Measurements from ENCODE around the gene CCND2. TPM values are rescaled to one million over a fixed set of nuclear protein-coding genes. Genes with fewer than 3 reads are reported as not detected.

The CCND2 gene
- total RNA-seq, 1 experiment from 2014 or later = not detected

DNA sequence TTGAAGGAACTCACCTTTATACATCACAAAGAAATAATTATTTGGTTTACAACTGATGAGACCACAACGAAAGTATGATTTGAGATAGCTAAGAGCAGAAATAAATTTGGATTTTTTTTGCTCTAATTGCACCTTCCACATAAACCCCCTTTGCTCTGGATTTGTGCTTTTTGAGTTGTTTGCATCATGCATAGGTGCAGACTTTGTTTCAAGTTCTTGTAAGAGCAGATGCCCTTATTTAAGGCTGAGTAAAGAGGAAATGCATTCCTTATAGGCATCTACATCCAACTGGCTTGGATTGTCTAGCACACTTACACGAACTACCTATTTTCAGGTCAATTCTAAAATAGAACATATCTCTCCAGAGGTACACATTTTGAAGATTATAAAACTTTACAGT is 6.6 kb upstream of the CCND2 start:
- intact Hi-C loops (cut with micrococcal nuclease) = no loop called here
- no peaks in the 10 kb centered on the region for H3F3A ChIP-seq (ENCODE audit: low read length, unreplicated experiment)
- no peaks in the 10 kb centered on the region for H3K36me3 ChIP-seq (ENCODE audit: low read depth, low read length)
- no peaks in the 10 kb centered on the region for H4K20me1 ChIP-seq (ENCODE audit: low read length)
- H3K9me2 ChIP-seq (replicated peaks; ENCODE audit: low read length) = no peaks in the 10 kb centered on the region
- BruUV-seq (replicated peaks) = no TSS peak
- H3K79me2 ChIP-seq (ENCODE audit: low read length) = no peaks in the 10 kb centered on the region
- H3K4me2 ChIP-seq (ENCODE audit: low read length) = no peak overlapping the region
- DNase-seq (no peak), ATAC-seq (no peak)
- no peak overlapping the region for H3K27ac ChIP-seq (ENCODE audit: low read length)
- H2AFZ ChIP-seq (ENCODE audit: low read length) = no peak overlapping the region
- no peak overlapping the region for H3K4me3 ChIP-seq (ENCODE audit: low read length)
- ChIA-PET CTCF (no interaction called here), POLR2A (ENCODE audit: unreplicated experiment) (no interaction called here)
- H3K9ac ChIP-seq (ENCODE audit: low read length) = no peak overlapping the region
- TF ChIP-seq EZH2phosphoT487 (IDR thresholded peaks at IDR 0.05; ENCODE audit: borderline replicate concordance, low read length) = no peak
- H3K9me3 ChIP-seq (ENCODE audit: low read length) = no peaks in the 10 kb centered on the region
- H3K4me1 ChIP-seq (ENCODE audit: insufficient read depth, low read length) = no peaks in the 10 kb centered on the region
- H3K27me3 ChIP-seq (ENCODE audit: low read length) = peaks cover 87% of the 10 kb centered on the region

DNA sequence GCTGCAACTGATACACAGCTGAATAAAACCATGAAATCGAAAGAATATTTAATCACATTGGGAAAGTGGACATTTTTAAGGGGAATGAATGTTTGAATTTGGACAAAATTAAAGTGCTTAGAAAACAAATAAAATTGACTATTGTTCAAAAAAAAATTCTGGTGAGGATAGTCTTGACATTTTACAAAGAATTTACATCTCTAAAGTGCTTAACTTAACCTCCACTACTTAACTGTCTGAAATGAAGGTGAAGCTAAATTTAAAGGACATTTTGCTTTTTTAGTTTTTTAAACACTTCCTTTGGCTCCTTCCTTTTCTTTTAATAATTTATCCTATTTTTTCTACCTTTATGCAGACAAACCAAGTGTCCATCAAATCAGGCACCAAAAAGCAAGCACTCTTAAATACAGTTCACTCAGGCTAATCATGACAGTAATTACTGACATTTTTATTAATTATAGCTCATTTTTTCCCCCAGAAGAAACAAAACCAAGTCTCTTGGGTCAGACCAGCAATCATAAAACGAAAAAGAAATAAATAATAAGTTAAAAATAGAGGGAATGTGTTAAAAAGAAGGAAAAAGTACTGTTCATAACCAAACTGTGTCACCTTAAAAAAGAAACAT is 5.7 kb upstream of the CCND2 start:
- no peak for DNase-seq
- Histone ChIP-seq H3F3A (ENCODE audit: low read length, unreplicated experiment) (no peaks in the 10 kb centered on the region), H3K9me2 (replicated peaks; ENCODE audit: low read length) (no peaks in the 10 kb centered on the region), H3K9ac (ENCODE audit: low read length) (no peak overlapping the region), H3K79me2 (ENCODE audit: low read length) (no peaks in the 10 kb centered on the region), H3K9me3 (ENCODE audit: low read length) (no peaks in the 10 kb centered on the region), H3K27me3 (ENCODE audit: low read length) (peaks cover 87% of the 10 kb centered on the region), H4K20me1 (ENCODE audit: low read length) (no peaks in the 10 kb centered on the region), H2AFZ (ENCODE audit: low read length) (no peak overlapping the region), H3K4me3 (ENCODE audit: low read length) (no peak overlapping the region), H3K4me2 (ENCODE audit: low read length) (no peak overlapping the region), H3K36me3 (ENCODE audit: low read depth, low read length) (no peaks in the 10 kb centered on the region), H3K4me1 (ENCODE audit: insufficient read depth, low read length) (no peaks in the 10 kb centered on the region), H3K27ac (ENCODE audit: low read length) (no peak overlapping the region)
- ATAC-seq = no peak
- CTCF ChIA-PET = no interaction called here
- BruUV-seq (replicated peaks) = no TSS peak
- TF ChIP-seq EZH2phosphoT487 (IDR thresholded peaks at IDR 0.05; ENCODE audit: borderline replicate concordance, low read length) (no peak; the same call in 1 of the 2 replicates), EZH2 (IDR thresholded peaks at IDR 0.05; ENCODE audit: low read length, unreplicated experiment) (no peak)
- TF ChIP-seq, protein P1, sequence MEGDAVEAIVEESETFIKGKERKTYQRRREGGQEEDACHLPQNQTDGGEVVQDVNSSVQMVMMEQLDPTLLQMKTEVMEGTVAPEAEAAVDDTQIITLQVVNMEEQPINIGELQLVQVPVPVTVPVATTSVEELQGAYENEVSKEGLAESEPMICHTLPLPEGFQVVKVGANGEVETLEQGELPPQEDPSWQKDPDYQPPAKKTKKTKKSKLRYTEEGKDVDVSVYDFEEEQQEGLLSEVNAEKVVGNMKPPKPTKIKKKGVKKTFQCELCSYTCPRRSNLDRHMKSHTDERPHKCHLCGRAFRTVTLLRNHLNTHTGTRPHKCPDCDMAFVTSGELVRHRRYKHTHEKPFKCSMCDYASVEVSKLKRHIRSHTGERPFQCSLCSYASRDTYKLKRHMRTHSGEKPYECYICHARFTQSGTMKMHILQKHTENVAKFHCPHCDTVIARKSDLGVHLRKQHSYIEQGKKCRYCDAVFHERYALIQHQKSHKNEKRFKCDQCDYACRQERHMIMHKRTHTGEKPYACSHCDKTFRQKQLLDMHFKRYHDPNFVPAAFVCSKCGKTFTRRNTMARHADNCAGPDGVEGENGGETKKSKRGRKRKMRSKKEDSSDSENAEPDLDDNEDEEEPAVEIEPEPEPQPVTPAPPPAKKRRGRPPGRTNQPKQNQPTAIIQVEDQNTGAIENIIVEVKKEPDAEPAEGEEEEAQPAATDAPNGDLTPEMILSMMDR (conservative IDR thresholded peaks at IDR 0.05; ENCODE audit: low read depth, low read length) = no peak
- intact Hi-C loops (cut with micrococcal nuclease) = no loop called here
- POLR2A ChIA-PET (ENCODE audit: unreplicated experiment) = no interaction called here

DNA sequence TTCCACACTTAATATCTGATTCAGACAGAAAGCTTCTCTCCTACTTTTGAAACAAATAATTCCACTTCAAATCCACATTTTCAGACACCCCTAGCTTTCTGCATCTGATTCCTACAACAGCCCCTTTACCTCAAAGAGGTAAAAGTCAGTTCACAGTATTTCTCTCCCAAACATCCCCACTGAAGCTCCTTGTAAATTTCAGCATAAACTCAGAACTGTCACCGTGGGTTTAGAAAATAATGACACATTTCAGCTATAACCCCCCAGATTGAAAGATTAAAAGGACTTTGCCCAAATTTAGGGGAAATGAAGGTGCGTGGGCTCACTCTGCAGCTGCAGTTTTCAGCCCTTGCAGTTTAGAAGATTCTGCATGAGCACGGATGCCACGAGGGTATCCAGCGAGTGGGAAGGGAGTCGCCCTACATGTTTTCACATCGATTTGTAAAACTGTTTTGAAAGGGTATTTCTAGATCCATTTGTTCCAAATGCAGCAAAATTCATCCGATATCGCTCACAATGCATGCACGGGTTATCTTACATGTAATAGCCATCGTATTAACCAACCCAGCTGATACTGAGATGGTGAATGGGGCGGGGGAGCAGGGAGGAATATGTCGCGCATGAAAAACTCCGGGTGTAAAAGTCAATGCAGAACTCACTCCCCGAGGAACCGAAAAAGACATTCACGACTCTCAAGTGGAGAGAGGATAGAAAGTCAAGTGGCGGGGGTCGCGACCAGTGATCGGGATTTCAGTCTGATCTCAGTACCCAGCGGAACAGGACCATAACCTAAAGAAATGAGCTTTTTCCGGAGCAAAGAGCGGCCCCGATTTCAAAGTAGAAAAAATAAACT is 5.0 kb upstream of the CCND2 start:
- TF ChIP-seq EZH2phosphoT487 (IDR thresholded peaks at IDR 0.05; ENCODE audit: borderline replicate concordance, low read length) (no peak), EZH2 (IDR thresholded peaks at IDR 0.05; ENCODE audit: low read length, unreplicated experiment) (no peak)
- TF ChIP-seq, protein P1 (conservative IDR thresholded peaks at IDR 0.05; ENCODE audit: low read depth, low read length) = no peak
- no peak for DNase-seq
- Histone ChIP-seq H3K36me3 (ENCODE audit: low read depth, low read length) (no peaks in the 10 kb centered on the region), H3K27me3 (ENCODE audit: low read length) (peaks cover 87% of the 10 kb centered on the region), H3K4me2 (ENCODE audit: low read length) (no peak overlapping the region), H2AFZ (ENCODE audit: low read length) (no peak overlapping the region), H3K4me1 (ENCODE audit: insufficient read depth, low read length) (no peaks in the 10 kb centered on the region), H3K79me2 (ENCODE audit: low read length) (no peaks in the 10 kb centered on the region), H3K9me3 (ENCODE audit: low read length) (no peaks in the 10 kb centered on the region), H3K9ac (ENCODE audit: low read length) (no peak overlapping the region), H3K27ac (ENCODE audit: low read length) (no peak overlapping the region), H3K4me3 (ENCODE audit: low read length) (no peak overlapping the region), H4K20me1 (ENCODE audit: low read length) (no peaks in the 10 kb centered on the region), H3F3A (ENCODE audit: low read length, unreplicated experiment) (no peaks in the 10 kb centered on the region), H3K9me2 (replicated peaks; ENCODE audit: low read length) (no peaks in the 10 kb centered on the region)
- intact Hi-C loops (cut with micrococcal nuclease) = no loop called here
- ChIA-PET POLR2A (ENCODE audit: unreplicated experiment) (no interaction called here), CTCF (no interaction called here)
- BruUV-seq (replicated peaks) = no TSS peak
- no peak for ATAC-seq
